Measurements from ENCODE around the gene MED12L.

The MED12L gene

DNA sequence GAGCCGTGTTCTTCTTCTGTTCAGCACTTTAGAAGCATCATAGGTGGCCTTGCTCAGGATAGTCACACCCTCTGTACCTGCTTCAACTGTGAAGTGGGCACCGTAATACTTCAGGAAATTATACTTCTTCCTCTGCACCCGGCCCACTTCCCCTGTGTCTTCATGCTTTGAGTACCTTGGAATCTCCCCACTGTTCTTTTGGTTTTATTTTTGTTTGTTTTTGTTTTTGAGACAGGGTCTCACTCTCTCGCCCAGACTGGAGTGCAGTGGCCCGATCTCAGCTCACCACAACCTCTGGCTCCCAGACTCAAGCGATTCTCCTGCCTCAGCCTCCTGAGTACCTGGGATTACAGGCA, 191.2 kb downstream of the MED12L start (continued):
- TF ChIP-seq, protein P1, sequence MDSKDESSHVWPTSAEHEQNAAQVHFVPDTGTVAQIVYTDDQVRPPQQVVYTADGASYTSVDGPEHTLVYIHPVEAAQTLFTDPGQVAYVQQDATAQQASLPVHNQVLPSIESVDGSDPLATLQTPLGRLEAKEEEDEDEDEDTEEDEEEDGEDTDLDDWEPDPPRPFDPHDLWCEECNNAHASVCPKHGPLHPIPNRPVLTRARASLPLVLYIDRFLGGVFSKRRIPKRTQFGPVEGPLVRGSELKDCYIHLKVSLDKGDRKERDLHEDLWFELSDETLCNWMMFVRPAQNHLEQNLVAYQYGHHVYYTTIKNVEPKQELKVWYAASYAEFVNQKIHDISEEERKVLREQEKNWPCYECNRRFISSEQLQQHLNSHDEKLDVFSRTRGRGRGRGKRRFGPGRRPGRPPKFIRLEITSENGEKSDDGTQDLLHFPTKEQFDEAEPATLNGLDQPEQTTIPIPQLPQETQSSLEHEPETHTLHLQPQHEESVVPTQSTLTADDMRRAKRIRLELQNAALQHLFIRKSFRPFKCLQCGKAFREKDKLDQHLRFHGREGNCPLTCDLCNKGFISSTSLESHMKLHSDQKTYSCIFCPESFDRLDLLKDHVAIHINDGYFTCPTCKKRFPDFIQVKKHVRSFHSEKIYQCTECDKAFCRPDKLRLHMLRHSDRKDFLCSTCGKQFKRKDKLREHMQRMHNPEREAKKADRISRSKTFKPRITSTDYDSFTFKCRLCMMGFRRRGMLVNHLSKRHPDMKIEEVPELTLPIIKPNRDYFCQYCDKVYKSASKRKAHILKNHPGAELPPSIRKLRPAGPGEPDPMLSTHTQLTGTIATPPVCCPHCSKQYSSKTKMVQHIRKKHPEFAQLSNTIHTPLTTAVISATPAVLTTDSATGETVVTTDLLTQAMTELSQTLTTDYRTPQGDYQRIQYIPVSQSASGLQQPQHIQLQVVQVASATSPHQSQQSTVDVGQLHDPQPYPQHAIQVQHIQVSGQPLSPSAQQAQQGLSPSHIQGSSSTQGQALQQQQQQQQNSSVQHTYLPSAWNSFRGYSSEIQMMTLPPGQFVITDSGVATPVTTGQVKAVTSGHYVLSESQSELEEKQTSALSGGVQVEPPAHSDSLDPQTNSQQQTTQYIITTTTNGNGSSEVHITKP (tag by site-specific recombination; IDR thresholded peaks at IDR 0.05) = no peak
- TF ChIP-seq ZNF184 (tag by site-specific recombination; IDR thresholded peaks at IDR 0.05) (no peak), ZNF423 (tag by site-specific recombination; IDR thresholded peaks at IDR 0.05) (no peak), ZBTB20 (tag by site-specific recombination; IDR thresholded peaks at IDR 0.05) (no peak), ZNF366 (tag by site-specific recombination; conservative IDR thresholded peaks at IDR 0.05) (no peak), ZNF76 (tag by site-specific recombination; IDR thresholded peaks at IDR 0.05; ENCODE audit: borderline replicate concordance, low read depth) (no peak), ZNF16 (tag by site-specific recombination; IDR thresholded peaks at IDR 0.05; ENCODE audit: low read depth) (no peak), ZNF426 (tag by site-specific recombination; IDR thresholded peaks at IDR 0.05) (no peak), ZNF521 (tag by site-specific recombination; IDR thresholded peaks at IDR 0.05) (no peak), ZNF701 (tag by site-specific recombination; IDR thresholded peaks at IDR 0.05) (no peak), ZNF202 (tag by site-specific recombination; IDR thresholded peaks at IDR 0.05; ENCODE audit: borderline replicate concordance) (no peak)
- TF ChIP-seq, protein P2, sequence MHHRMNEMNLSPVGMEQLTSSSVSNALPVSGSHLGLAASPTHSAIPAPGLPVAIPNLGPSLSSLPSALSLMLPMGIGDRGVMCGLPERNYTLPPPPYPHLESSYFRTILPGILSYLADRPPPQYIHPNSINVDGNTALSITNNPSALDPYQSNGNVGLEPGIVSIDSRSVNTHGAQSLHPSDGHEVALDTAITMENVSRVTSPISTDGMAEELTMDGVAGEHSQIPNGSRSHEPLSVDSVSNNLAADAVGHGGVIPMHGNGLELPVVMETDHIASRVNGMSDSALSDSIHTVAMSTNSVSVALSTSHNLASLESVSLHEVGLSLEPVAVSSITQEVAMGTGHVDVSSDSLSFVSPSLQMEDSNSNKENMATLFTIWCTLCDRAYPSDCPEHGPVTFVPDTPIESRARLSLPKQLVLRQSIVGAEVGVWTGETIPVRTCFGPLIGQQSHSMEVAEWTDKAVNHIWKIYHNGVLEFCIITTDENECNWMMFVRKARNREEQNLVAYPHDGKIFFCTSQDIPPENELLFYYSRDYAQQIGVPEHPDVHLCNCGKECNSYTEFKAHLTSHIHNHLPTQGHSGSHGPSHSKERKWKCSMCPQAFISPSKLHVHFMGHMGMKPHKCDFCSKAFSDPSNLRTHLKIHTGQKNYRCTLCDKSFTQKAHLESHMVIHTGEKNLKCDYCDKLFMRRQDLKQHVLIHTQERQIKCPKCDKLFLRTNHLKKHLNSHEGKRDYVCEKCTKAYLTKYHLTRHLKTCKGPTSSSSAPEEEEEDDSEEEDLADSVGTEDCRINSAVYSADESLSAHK (tag by site-specific recombination; IDR thresholded peaks at IDR 0.05) = no peak

DNA sequence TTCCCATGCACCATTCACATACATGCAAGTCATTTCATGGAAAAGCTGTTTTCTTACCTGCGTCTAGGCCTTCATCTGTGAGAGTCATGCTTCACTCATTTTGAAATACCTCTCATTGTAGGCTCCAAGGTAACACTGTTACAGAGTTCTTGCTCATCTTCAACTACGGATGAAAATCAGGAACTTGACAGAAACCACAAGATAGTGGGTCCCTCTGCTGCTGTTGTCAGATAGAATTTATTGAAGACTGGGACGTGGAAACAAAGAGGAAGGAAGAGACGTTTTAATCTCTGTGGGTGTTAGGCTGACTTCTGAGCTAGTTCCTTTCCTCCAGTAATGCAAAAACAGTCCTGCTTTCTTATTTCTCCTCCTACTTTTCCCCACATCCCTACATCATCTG, 192.8 kb downstream of the MED12L start, which contains the start of gene P2RY14:
Gene P2RY14 (minus strand): TSS at position 313 of the 400 bp plus-strand sequence. CDS start 64,226 bp downstream, outside the sequence.
- ChIA-PET CTCF (interaction anchor here (1.0 to 5.5 kb wide), 3 partner anchors 10 to 50 kb away, joined by 3 to 32 read pairs (median 3); no protein-coding TSS in a partner anchor), POLR2A (no interaction called here)
- Histone ChIP-seq H3K4me1 (ENCODE audit: control insufficient read depth, insufficient read depth, low read length) (no peaks in the 10 kb centered on the region), H3K36me3 (ENCODE audit: control insufficient read depth in 2 of 2, insufficient read depth in 1 of 2, low read length in 2 of 2) (no peaks in the 10 kb centered on the region; a peak in 1 of 3 replicates), H3K4me3 (ENCODE audit: low read depth, low read length) (no peak within 1 kb of the TSS), H3K9me3 (ENCODE audit: control insufficient read depth, insufficient read depth, low read depth, low read length) (no peaks in the 10 kb centered on the region), H3K27ac (ENCODE audit: extremely low read depth, low read depth, low read length) (no peak within 1 kb of the TSS)
- TF ChIP-seq ZNF555 (tag by site-specific recombination; conservative IDR thresholded peaks at IDR 0.05) (no peak), ZNF112 (tag by site-specific recombination; IDR thresholded peaks at IDR 0.05) (no peak), ZFP37 (tag by site-specific recombination; IDR thresholded peaks at IDR 0.05) (no peak), WT1 (tag by site-specific recombination; IDR thresholded peaks at IDR 0.05) (no peak), HOXC10 (CRISPR knock-in tag; IDR thresholded peaks at IDR 0.05) (no peak), ZNF626 (tag by site-specific recombination; IDR thresholded peaks at IDR 0.05) (no peak), ZNF473 (tag by site-specific recombination; IDR thresholded peaks at IDR 0.05) (no peak), KLF8 (tag by site-specific recombination; IDR thresholded peaks at IDR 0.05) (no peak), SCRT1 (tag by site-specific recombination; IDR thresholded peaks at IDR 0.05; ENCODE audit: borderline replicate concordance) (no peak)
- TF ChIP-seq, protein P2 (tag by site-specific recombination; IDR thresholded peaks at IDR 0.05) = no peak
- TF ChIP-seq, protein P3, sequence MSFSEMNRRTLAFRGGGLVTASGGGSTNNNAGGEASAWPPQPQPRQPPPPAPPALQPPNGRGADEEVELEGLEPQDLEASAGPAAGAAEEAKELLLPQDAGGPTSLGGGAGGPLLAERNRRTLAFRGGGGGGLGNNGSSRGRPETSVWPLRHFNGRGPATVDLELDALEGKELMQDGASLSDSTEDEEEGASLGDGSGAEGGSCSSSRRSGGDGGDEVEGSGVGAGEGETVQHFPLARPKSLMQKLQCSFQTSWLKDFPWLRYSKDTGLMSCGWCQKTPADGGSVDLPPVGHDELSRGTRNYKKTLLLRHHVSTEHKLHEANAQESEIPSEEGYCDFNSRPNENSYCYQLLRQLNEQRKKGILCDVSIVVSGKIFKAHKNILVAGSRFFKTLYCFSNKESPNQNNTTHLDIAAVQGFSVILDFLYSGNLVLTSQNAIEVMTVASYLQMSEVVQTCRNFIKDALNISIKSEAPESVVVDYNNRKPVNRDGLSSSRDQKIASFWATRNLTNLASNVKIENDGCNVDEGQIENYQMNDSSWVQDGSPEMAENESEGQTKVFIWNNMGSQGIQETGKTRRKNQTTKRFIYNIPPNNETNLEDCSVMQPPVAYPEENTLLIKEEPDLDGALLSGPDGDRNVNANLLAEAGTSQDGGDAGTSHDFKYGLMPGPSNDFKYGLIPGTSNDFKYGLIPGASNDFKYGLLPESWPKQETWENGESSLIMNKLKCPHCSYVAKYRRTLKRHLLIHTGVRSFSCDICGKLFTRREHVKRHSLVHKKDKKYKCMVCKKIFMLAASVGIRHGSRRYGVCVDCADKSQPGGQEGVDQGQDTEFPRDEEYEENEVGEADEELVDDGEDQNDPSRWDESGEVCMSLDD (tag by site-specific recombination; IDR thresholded peaks at IDR 0.05) = no peak
- TF ChIP-seq, protein P4, sequence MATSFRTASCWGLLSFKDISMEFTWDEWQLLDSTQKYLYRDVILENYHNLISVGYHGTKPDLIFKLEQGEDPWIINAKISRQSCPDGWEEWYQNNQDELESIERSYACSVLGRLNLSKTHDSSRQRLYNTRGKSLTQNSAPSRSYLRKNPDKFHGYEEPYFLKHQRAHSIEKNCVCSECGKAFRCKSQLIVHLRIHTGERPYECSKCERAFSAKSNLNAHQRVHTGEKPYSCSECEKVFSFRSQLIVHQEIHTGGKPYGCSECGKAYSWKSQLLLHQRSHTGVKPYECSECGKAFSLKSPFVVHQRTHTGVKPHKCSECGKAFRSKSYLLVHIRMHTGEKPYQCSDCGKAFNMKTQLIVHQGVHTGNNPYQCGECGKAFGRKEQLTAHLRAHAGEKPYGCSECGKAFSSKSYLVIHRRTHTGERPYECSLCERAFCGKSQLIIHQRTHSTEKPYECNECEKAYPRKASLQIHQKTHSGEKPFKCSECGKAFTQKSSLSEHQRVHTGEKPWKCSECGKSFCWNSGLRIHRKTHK (tag by site-specific recombination; IDR thresholded peaks at IDR 0.05) = no peak

Measured in HEK293 (cell line).